ENCODE data around the gene PNMT. TPM values are rescaled to one million over a fixed set of nuclear protein-coding genes. Genes with fewer than 3 reads are reported as not detected.
A peak's percentile ranks its signal among the peaks of the same experiment; 100 is the strongest.

Gene PNMT
- polyA plus RNA-seq, 1 of the 3 experiments (the other 2 are of a cell fraction), result 0.07 TPM

DNA sequence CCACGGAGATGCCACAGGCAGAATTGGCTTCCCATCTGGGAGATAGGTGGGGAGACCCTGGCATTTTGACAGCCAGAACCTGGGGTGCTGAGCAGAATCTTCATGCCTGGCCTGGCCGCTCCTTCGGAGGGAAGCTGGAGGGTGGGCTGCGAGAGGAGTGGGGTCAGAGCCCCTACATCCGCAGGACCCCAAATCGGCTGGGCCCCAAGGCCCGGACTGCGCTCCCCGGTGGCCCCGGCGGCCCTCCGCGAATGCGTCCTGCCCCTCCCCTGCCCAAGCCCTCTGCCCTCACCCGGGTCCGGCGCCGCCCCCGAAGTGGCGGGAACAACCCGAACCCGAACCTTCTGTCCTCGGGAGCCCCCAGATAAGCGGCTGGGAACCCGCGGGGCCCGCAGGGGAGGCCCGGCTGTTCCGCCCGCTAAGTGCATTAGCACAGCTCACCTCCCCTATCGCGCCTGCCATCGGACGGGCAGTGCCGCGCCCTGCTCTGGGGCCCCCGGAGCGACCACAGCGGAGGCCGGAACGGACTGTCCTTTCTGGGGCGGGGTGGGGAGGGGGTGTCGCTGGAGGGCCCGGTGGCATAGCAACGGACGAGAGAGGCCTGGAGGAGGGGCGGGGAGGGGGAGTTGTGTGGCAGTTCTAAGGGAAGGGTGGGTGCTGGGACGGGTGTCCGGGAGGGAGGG, 850 bp upstream of the PNMT start:
- Histone ChIP-seq H2AFZ (ENCODE audit: low read depth) (no peak overlapping the region), H3K27ac (ENCODE audit: low read depth in 2 of 2, low read length in 1 of 2) (no peak overlapping the region), H3K9me3 (no peaks in the 10 kb centered on the region), H3K9me2 (no peaks in the 10 kb centered on the region), H3K4me1 (ENCODE audit: control insufficient read depth in 1 of 2, insufficient read depth in 2 of 2, low read depth in 1 of 2, low read length in 1 of 2) (peaks cover 0 to 12% of the 10 kb centered on the region in 2 experiments; a peak in 1 of 4 replicates), H4K20me1 (ENCODE audit: insufficient read depth) (no peaks in the 10 kb centered on the region), H3K79me2 (ENCODE audit: insufficient read depth) (no peaks in the 10 kb centered on the region), H3K4me3 (ENCODE audit: low read depth in 2 of 2, low read length in 1 of 2) (no peak overlapping the region), H3F3A (replicated peaks; ENCODE audit: insufficient read depth) (no peaks in the 10 kb centered on the region), H3K27me3 (ENCODE audit: insufficient read depth) (no peaks in the 10 kb centered on the region), H3K4me2 (no peak overlapping the region), H3K36me3 (replicated peaks in 1 of 2; ENCODE audit: control insufficient read depth in 1 of 2, insufficient read depth in 2 of 2, low read length in 1 of 2) (peaks cover 0 to under 1% of the 10 kb centered on the region in 2 experiments), H3K9ac (no peak overlapping the region)
- 58% methylated on average over 35 of the region's 49 CpGs for WGBS (ENCODE audit: low lambda C conversion rate)
- ChIA-PET CTCF (interaction anchor here (1.0 to 15.8 kb wide), 13 partner anchors 9 to 310 kb away, joined by 3 to 279 read pairs (median 6); partner anchors contain the start of genes MIEN1 and PPP1R1B), POLR2A (interaction anchor here (1.3 kb wide), 1 partner anchor 15 kb away, joined by 3 read pairs; no protein-coding TSS in a partner anchor)
- peak; percentile 79 for DNase-seq
- no peak for TF ChIP-seq TCF12 (IDR thresholded peaks at IDR 0.05)
- no peak for TF ChIP-seq MXI1 (IDR thresholded peaks at IDR 0.05; ENCODE audit: low read depth, low read length)
- TF ChIP-seq RCOR1 (IDR thresholded peaks at IDR 0.05; ENCODE audit: low read length), result no peak
- TF ChIP-seq RFX5 (IDR thresholded peaks at IDR 0.05; ENCODE audit: low read length), result no peak
- TF ChIP-seq GATA2 (CRISPR knock-in tag; IDR thresholded peaks at IDR 0.05), result no peak
- TF ChIP-seq, protein P1, sequence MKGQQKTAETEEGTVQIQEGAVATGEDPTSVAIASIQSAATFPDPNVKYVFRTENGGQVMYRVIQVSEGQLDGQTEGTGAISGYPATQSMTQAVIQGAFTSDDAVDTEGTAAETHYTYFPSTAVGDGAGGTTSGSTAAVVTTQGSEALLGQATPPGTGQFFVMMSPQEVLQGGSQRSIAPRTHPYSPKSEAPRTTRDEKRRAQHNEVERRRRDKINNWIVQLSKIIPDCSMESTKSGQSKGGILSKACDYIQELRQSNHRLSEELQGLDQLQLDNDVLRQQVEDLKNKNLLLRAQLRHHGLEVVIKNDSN (IDR thresholded peaks at IDR 0.05; ENCODE audit: borderline replicate concordance, low read depth), result no peak
- TF ChIP-seq NRF1 (IDR thresholded peaks at IDR 0.05; ENCODE audit: low read depth, low read length), result no peak
- TF ChIP-seq SIN3A (IDR thresholded peaks at IDR 0.05; ENCODE audit: borderline replicate concordance, low read depth, low read length), result no peak
- no peak for TF ChIP-seq YY1 (IDR thresholded peaks at IDR 0.05; ENCODE audit: low read depth)
- TF ChIP-seq TEAD4 (IDR thresholded peaks at IDR 0.05; ENCODE audit: borderline replicate concordance, insufficient read depth), result no peak
- TF ChIP-seq EZH2phosphoT487 (IDR thresholded peaks at IDR 0.05; ENCODE audit: borderline replicate concordance, low read depth), result no peak
- TF ChIP-seq RXRA (IDR thresholded peaks at IDR 0.05; ENCODE audit: borderline replicate concordance, low read depth), result no peak
- no peak for TF ChIP-seq JUND (IDR thresholded peaks at IDR 0.05)
- TF ChIP-seq, protein P2, sequence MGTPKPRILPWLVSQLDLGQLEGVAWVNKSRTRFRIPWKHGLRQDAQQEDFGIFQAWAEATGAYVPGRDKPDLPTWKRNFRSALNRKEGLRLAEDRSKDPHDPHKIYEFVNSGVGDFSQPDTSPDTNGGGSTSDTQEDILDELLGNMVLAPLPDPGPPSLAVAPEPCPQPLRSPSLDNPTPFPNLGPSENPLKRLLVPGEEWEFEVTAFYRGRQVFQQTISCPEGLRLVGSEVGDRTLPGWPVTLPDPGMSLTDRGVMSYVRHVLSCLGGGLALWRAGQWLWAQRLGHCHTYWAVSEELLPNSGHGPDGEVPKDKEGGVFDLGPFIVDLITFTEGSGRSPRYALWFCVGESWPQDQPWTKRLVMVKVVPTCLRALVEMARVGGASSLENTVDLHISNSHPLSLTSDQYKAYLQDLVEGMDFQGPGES (IDR thresholded peaks at IDR 0.05; ENCODE audit: low read depth, low read length), result no peak
- TF ChIP-seq EP300 (IDR thresholded peaks at IDR 0.05; ENCODE audit: borderline replicate concordance in 1 of 2, low read depth in 1 of 2, low read length in 1 of 2), result no peak
- TF ChIP-seq SMC3 (IDR thresholded peaks at IDR 0.05; ENCODE audit: low read depth, low read length), result no peak
